Keratinocyte (primary cell): Measurements from ENCODE around the gene RAC2.

Experiments
- EZH2 ChIP-seq: IDR thresholded peaks from one replicate; pipeline ENCODE4 v1.6.1; 2012; ENCODE audit warnings: inconsistent platforms, mild to moderate bottlenecking, low read length, moderate library complexity
- TF ChIP-seq, protein P1 (sequence below), 3 experiments: IDR thresholded peaks in 1 of 3; conservative IDR thresholded peaks in 1 of 3; optimal IDR thresholded peaks in 1 of 3; 2 replicates in 2 of 3; 3 replicates in 1 of 3; pipeline versions ENCODE3 to v1.5.1; 2011; ENCODE audit warnings: low read length in 3 of 3, mild to moderate bottlenecking in 3 of 3, moderate library complexity in 2 of 3, control low read depth in 1 of 3, inconsistent platforms in 1 of 3; ENCODE audit not compliant: insufficient read depth in 2 of 3; ENCODE audit errors: extremely low read depth in 1 of 3

DNA sequence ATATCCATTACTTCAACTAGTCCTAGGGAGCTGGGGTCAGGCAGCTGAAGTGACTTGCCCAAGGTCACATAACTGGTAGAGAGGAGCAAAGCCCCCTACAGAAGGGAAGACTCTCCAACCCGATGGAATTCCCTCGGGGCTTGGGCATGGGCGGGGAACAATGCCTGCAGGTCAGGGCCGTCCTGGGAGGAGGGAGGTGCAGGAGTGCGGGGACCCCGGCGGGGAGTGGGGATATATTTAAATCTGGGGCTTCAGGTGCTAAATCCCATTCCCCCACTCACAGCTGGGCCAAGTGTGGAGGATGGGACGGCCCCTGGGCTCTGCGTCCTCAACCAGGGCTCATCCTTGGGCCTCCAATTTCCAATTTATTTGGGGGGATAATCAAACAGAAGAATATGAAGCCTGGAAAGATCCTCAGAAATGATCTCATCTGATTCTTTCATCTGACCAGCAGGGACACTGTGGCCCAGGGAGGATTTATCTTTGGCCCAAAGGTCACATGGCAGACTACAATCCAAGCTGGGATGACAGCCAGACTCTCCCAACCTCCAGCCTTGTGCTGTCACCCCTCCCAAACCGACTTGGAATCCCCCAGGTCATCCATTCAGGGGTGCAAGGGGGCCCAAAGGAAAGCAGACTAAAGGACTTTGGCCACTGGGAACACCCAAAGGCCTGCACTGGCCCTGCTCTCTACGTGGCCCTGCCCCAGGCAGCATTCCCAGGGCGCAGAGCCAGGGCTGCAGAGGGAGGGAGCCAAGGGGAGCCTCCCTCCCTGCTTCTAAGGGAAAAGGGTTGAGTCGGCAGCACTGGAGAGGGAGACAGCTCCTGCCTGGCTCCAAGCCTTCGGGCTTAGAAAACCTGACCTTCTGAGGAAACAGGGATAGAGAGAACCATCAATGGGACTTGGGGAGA is 47.3 kb downstream of the RAC2 start:
- TF ChIP-seq, protein P1, sequence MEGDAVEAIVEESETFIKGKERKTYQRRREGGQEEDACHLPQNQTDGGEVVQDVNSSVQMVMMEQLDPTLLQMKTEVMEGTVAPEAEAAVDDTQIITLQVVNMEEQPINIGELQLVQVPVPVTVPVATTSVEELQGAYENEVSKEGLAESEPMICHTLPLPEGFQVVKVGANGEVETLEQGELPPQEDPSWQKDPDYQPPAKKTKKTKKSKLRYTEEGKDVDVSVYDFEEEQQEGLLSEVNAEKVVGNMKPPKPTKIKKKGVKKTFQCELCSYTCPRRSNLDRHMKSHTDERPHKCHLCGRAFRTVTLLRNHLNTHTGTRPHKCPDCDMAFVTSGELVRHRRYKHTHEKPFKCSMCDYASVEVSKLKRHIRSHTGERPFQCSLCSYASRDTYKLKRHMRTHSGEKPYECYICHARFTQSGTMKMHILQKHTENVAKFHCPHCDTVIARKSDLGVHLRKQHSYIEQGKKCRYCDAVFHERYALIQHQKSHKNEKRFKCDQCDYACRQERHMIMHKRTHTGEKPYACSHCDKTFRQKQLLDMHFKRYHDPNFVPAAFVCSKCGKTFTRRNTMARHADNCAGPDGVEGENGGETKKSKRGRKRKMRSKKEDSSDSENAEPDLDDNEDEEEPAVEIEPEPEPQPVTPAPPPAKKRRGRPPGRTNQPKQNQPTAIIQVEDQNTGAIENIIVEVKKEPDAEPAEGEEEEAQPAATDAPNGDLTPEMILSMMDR (optimal IDR thresholded peaks at IDR 0.05 in 1 of 3, IDR thresholded peaks at IDR 0.05 in 1 of 3, conservative IDR thresholded peaks at IDR 0.05 in 1 of 3; ENCODE audit: extremely low read depth in 1 of 3, insufficient read depth in 2 of 3, low read length in 3 of 3) = no peak
- no peak for TF ChIP-seq EZH2
